GM21786 (cell line): ENCODE measurements around the gene ZNF282.

Source experiments
- ATAC-seq: cut with Tn5 transposase; IDR thresholded peaks from one replicate; pipeline ENCODE4 v1.9.1; 2021; ENCODE audit not compliant: unreplicated experiment

ZNF282 gene

DNA sequence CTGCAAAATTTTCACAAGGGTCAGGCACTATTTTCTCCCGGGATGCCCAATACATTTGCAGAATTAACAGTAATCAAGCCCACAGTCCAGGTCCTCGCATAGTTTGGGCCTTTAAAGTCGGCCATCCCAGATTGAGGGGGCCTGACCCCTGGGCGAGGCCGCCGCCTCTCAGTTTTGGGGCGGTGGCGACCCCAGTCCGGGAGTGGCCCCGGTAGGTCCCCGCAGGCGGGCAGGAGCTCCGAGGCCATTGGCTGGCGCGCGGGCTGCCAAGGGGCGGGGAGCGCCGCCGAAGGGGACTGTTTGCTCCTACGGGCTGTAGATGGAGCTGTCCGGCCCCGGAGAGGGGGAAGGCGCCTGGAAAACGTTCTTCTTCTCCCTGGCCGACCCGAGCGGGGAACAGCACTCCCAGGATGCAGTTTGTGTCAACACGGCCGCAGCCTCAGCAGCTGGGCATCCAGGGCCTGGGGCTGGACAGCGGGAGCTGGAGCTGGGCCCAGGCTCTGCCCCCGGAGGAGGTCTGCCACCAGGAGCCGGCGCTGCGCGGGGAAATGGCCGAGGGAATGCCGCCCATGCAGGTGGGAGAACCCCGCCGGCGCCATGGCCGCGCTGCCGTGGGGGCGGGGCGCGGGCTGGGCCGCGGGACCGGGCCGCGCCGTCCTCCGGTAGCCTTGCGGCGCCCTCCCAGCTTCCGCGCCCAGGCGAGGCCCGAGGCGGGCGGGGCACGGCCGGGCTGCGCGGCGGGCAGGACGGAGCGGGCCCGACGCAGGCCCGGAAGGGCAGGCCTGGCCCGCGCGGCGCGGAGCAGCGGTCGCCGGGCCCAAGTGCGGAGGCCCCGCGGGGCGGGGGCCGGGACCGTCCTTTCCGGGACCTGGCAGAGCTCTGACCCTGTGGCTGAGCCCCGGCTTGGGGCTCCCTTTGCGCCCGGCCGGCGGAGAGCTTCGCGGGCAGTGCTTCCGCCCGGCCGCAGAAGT is at the start of gene ZNF282:
Gene ZNF282 (plus strand): TSS at position 367 of the 971 bp plus-strand sequence. CDS start 44 bp downstream, at position 411.
- peak; percentile 95 for ATAC-seq

- ATAC-seq: peak; percentile 62
Measured at GRCh38 chr7:149147072-149147751, 48.1 kb upstream of the ZNF282 start, which contains the start of gene ZNF398. TSS of gene ZNF398 (plus strand) at chr7:149147453. CDS start at chr7:149147743, 290 bp downstream.

DNA sequence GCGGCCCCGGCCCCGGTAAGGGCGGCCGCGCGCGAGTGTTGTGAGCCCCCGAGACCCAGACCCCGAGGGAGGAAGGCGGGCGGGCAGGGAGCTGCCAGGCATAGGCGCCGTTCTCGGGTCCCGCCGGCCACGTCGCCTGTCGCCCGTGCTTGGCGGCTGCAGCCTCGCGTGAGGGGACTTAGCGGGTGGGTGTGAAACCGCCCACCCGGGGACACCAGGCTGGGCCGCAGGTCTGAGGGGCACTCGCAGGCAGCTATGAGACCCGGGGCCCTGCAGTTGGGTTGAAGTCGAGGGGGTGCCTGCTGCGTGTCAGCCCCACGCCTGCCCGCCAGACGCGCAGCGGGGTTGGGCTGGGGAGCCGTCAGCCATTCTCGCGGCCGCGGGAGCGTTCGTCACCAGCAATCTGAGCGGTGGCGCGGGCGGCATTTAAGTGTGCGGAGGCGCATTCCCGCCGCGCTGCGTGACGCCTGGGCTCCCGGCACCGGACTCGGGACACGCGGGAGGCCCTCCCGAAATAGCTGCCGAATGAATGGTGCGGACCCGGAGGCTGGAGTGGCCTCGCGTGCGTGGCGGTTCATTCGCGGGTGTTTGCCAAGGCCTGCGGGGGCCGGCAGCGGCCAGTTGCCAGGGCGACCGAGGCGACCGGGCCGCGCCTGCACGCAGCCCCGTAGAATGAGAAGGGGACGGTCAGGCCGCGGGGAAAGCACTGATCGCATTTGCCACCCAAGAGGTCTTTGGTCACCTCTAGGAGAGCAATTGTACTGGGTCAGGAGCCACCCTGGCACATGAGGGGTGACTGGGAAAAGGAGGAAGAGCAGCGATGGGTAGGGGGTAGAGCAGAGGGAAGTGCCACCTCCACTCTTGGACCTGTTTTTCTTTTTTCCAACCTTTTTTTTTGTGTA is 47.3 kb upstream of the ZNF282 start:
- peak; percentile 20 for ATAC-seq

- ATAC-seq: no peak
Measured at GRCh38 chr7:149150981-149151380, 44.4 kb upstream of the ZNF282 start.

GRCh38 chr7:149153346-149153745 is 42.0 kb upstream of the ZNF282 start:
- no peak for ATAC-seq

DNA sequence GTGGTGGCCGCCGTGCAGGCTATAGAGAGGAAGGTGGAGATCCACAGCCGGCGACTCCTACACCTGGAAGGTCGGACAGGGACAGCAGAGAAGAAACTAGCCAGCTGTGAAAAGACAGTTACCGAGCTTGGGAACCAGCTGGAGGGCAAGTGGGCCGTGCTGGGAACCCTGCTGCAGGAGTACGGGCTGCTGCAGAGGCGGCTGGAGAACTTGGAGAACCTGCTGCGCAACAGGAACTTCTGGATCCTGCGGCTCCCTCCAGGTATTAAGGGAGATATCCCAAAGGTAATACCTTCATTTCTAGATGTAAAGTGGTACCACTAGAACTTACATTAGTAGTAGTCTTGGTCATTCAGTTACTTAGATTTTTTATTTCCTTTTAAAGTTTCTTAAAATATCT is 41.3 kb upstream of the ZNF282 start:
- ATAC-seq: no peak

DNA sequence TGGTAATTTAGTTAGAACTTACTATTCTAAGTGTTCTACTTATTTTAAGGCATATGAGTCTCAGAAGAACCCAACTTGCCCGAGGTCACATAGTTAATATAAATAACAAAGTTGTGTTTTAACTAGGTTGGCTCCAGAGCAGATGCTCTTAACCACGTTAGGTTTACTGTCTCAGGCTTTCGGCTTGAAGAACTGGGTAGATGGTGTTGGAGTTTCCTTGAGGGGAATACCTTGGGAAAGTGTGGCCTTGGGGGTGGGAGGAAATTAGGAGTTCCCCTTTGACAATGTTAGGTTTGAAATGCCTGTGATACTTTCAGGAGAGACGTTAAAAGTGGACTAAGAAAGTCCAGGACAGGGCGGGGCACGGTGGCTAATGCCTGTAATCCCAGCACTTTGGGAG is 38.4 kb upstream of the ZNF282 start:
- ATAC-seq: no peak

GRCh38 chr7:149161241-149161848 is 34.0 kb upstream of the ZNF282 start:
- ATAC-seq: no peak

DNA sequence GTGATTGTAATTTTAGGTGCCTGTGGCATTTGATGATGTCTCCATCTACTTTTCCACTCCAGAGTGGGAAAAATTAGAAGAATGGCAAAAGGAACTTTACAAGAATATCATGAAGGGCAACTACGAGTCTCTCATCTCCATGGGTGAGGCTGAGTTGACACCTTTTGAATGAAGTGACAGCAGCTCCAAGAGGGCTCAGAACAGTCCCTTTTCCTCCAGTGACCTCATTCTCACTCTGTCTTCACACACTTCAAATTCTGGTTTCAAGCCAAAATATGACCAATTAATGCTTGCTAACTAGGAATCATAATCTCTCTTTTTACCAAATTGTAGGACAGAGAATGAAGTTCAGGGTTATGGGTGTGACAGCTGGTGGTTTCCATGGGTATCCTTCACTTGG is 29.2 kb upstream of the ZNF282 start:
- no peak for ATAC-seq

DNA sequence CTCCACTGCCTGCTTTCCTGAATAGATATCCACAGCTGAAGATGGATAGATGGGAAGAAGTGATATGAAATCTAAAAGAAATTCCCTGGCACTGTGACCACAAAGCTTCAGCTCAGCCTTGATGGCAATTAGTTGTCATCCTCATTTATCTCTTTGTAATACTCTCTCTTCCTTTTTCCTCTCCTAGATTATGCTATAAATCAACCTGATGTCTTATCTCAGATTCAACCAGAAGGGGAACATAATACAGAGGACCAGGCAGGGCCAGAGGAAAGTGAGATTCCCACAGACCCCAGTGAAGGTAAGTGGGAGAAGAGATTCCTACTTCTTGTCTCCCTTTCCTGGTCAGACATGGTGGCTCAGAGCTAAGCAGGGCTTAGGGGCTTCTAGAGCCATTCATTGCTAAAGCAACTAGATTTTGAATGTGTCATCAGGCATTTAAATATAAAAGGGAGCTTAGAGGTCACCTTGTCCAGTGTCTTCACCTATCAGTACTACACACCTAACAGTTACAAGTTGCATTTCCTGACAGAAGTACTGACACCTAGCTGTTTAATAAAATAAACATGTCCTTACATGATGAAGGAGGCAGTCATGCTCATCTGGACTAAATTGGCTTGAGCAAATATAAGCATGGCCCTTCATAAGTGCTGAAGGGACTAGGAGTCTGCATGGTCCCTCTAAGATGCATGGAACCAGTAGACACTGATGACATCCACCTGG is 28.6 kb upstream of the ZNF282 start:
- ATAC-seq: no peak

GRCh38 chr7:149171892-149172533 is 23.3 kb upstream of the ZNF282 start:
- ATAC-seq: no peak

DNA sequence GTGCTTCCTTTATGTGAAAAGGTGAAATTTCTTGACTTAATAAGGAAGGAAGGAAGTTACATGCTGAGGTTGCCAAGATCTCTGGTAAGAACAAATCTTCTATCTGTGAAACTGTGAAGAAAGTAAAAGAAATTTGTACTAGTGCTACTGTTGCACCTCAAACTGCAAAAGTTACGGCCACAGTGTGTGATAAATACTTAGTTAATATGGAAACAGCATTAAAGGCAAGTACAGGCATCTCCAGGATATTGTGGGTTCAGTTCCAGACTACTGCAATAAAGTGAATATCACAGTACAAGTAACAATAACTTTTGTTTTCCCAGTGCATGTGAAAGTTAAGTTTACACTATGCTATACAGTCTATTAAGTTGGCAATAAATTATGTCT is 22.8 kb upstream of the ZNF282 start:
- ATAC-seq: no peak

- ATAC-seq: no peak
Measured at GRCh38 chr7:149175150-149175549, 20.2 kb upstream of the ZNF282 start.

DNA sequence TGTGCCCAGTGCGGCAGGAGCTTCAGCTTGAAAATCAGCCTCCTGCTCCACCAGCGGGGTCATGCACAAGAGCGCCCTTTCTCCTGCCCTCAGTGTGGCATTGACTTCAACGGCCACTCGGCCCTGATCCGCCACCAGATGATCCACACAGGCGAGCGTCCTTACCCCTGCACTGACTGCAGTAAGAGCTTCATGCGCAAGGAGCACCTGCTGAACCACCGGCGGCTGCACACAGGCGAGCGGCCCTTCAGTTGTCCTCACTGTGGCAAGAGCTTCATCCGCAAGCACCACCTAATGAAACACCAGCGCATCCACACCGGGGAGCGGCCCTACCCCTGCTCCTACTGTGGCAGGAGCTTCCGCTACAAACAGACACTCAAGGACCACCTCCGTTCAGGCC is 16.1 kb upstream of the ZNF282 start:
- ATAC-seq: no peak

GRCh38 chr7:149180722-149181449 is 14.5 kb upstream of the ZNF282 start:
- ATAC-seq: no peak

DNA sequence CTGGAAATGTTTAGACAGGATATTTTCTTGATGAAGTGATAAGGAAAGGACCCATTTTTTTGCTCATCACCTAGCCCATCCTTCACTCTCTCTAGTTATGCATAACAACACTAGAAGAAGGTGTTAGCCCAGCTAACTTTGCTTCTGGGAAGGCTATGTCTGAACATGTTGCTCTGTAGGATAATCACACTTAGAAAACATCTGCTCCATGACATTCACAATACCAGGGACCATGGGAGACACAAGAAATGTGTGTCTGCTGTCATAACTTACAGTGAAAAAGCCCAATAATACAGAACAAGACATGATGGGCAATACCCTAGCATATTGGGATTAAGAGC is 13.9 kb upstream of the ZNF282 start:
- no peak for ATAC-seq

DNA sequence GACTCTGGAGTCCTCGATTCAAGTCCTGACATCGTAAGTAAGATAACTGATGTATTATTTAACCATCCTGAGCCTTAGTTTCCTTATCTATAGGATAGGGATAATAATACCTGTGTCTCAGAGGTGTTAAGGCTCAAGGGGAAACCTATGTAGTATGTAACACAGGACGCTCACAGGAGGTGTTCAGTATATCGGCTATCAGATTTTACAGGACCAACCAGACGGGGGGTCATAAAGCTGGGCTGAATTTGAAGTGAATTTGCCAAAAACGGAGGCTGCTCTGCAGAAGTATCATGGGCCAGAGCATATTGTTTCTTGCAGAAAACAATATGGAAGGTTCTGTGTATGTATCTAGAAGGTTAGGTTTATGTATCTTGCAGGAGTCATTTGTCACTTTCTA is 11.1 kb upstream of the ZNF282 start:
- ATAC-seq: no peak

DNA sequence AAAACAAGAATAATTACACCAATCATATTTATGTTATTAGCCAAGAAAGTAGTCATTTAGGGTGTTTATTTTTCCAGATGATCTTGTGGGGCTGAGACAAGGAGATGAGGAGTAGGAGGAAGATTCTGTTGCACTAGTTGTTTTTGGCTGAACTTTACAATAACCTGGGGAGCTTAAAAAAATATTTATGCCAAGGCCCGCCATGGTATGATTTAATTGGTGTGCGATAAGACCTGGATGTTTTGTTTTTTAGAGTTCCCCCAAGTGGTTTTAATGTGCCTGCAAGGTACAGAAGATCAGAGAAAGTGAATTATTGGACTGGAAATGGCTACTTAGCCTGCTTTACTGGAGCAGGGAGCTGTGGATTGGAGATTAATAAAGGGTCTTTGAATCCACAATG is 7.1 kb upstream of the ZNF282 start:
- no peak for ATAC-seq
